NCI-H510A treated with DMSO at 0.1 percent for 48 hours (cell line): ENCODE measurements around the gene AOPEP.

Experiments
- DNase-seq: peaks from one replicate; lab custom pipeline; 2025; lab: John Stamatoyannopoulos, UW

AOPEP gene

GRCh38 chr9:94726495-94727191, at the start of gene AOPEP:
Gene AOPEP (plus strand): TSS chr9:94726699. CDS start chr9:94759784, 33,085 bp downstream.
- peak; percentile 90 for DNase-seq

GRCh38 chr9:94677929-94678328, 48.6 kb upstream of the AOPEP start:
- DNase-seq: no peak

GRCh38 chr9:94679587-94679986, 46.9 kb upstream of the AOPEP start:
- DNase-seq: no peak

GRCh38 chr9:94680020-94680419, 46.5 kb upstream of the AOPEP start:
- no peak for DNase-seq

- DNase-seq: no peak
Measured at GRCh38 chr9:94680621-94681020, 45.9 kb upstream of the AOPEP start.

- DNase-seq: peak; percentile 60
Measured at GRCh38 chr9:94681508-94681907, 45.0 kb upstream of the AOPEP start.

- no peak for DNase-seq
Measured at GRCh38 chr9:94685359-94685758, 41.1 kb upstream of the AOPEP start.

GRCh38 chr9:94687451-94687850, 39.0 kb upstream of the AOPEP start:
- DNase-seq: peak; percentile 5

- no peak for DNase-seq
Measured at GRCh38 chr9:94690344-94690743, 36.2 kb upstream of the AOPEP start.

- DNase-seq: no peak
Measured at GRCh38 chr9:94692601-94693000, 33.9 kb upstream of the AOPEP start.

- no peak for DNase-seq
Measured at GRCh38 chr9:94693485-94694204, 32.9 kb upstream of the AOPEP start.

GRCh38 chr9:94696545-94696944, 30.0 kb upstream of the AOPEP start:
- DNase-seq: no peak

GRCh38 chr9:94697972-94698581, 28.4 kb upstream of the AOPEP start:
- DNase-seq: peak; percentile 26

GRCh38 chr9:94699715-94700373, 26.7 kb upstream of the AOPEP start:
- no peak for DNase-seq

GRCh38 chr9:94700445-94700844, 26.1 kb upstream of the AOPEP start:
- no peak for DNase-seq

- no peak for DNase-seq
Measured at GRCh38 chr9:94703488-94704140, 22.9 kb upstream of the AOPEP start.

GRCh38 chr9:94705162-94705702, 21.3 kb upstream of the AOPEP start:
- no peak for DNase-seq

GRCh38 chr9:94706922-94707321, 19.6 kb upstream of the AOPEP start:
- DNase-seq: no peak

- DNase-seq: no peak
Measured at GRCh38 chr9:94713436-94714215, 12.9 kb upstream of the AOPEP start.

- DNase-seq: no peak
Measured at GRCh38 chr9:94714494-94714893, 12.0 kb upstream of the AOPEP start.

- no peak for DNase-seq
Measured at GRCh38 chr9:94717761-94718160, 8.7 kb upstream of the AOPEP start.
